ENCODE measurements around the gene RPL22. TPM values are rescaled to one million over a fixed set of nuclear protein-coding genes. Genes with fewer than 3 reads are reported as not detected.

The RPL22 gene
- total and polyA plus RNA-seq, 2 of the 13 experiments (the other 11 are each of a cell fraction or from before 2014, with no cell fraction given): 214 to 545 TPM

GRCh38 chr1:6222636-6223035 lies 23.2 kb upstream of the RPL22 start:
- in situ Hi-C loops (cut with HindIII; ENCODE audit: extremely low pct_ligation_motif_present, low pct_unique_long_range_greater_than_20kb) (no loop called here), intact Hi-C loops (cut with micrococcal nuclease; ENCODE audit: unreplicated experiment) (no loop called here)
- BruUV-seq (replicated peaks): no TSS peak
- Histone ChIP-seq H2AFZ (ENCODE audit: low read length) (no peak overlapping the region), H4K20me1 (ENCODE audit: insufficient read depth, low read length) (no peaks in the 10 kb centered on the region), H3K9ac (ENCODE audit: insufficient read depth, low read depth, low read length) (no peak overlapping the region), H3K36me3 (replicated peaks in 1 of 2; ENCODE audit: control insufficient read depth in 1 of 2, insufficient read depth in 2 of 2, low read length in 2 of 2) (peaks cover 7 to 45% of the 10 kb centered on the region in 2 experiments; a peak in 4 of 5 replicates), H3K27ac (ENCODE audit: extremely low read length, insufficient read depth, low read length) (no peak overlapping the region), H3K4me2 (ENCODE audit: low read depth, low read length) (no peak overlapping the region), H3K79me2 (ENCODE audit: insufficient read depth, low read length) (no peaks in the 10 kb centered on the region), H3K27me3 (ENCODE audit: control insufficient read depth in 1 of 2, insufficient read depth in 2 of 2, low read length in 2 of 2) (no peaks in the 10 kb centered on the region), H3K4me1 (ENCODE audit: insufficient read depth, low read length) (no peaks in the 10 kb centered on the region), H3K4me3 (replicated peaks in 1 of 3; ENCODE audit: insufficient read depth in 1 of 3, low read depth in 2 of 3, low read length in 3 of 3) (no peak overlapping the region), H3K9me3 (ENCODE audit: low read length) (no peaks in the 10 kb centered on the region)
- ATAC-seq (no peak), DNase-seq (ENCODE audit: low spot score) (no peak), FAIRE-seq (no peak)
- 98% methylated on average over 6 of the region's 6 CpGs for WGBS (ENCODE audit: low lambda C conversion rate)
- ChIA-PET POLR2A (interaction anchor here (1.3 kb wide), 1 partner anchor 16 kb away, joined by 3 read pairs; no protein-coding TSS in a partner anchor), CTCF (ENCODE audit: low intra/inter-chr PET ratio, low total read pairs) (no interaction called here)
- no peak for TF ChIP-seq BHLHE40 (IDR thresholded peaks at IDR 0.05; ENCODE audit: low read length)
- TF ChIP-seq TERF1 (CRISPR knock-in tag; IDR thresholded peaks at IDR 0.05): no peak
- no peak for TF ChIP-seq JUND (CRISPR knock-in tag; IDR thresholded peaks at IDR 0.05)

- no peak overlapping the region for H3K4me2 ChIP-seq (ENCODE audit: low read depth, low read length)
- DNase-seq (ENCODE audit: low spot score): no peak
- no peak for ATAC-seq
- ChIA-PET CTCF (ENCODE audit: low intra/inter-chr PET ratio, low total read pairs) (no interaction called here), POLR2A (interaction anchor here (1.3 kb wide), 2 partner anchors 15 to 16 kb away, joined by 3 to 6 read pairs; no protein-coding TSS in a partner anchor)
- no peaks in the 10 kb centered on the region for H3K4me1 ChIP-seq (ENCODE audit: insufficient read depth, low read length)
- BruUV-seq (replicated peaks): no TSS peak
- H3K27me3 ChIP-seq (ENCODE audit: control insufficient read depth in 1 of 2, insufficient read depth in 2 of 2, low read length in 2 of 2): no peaks in the 10 kb centered on the region
- 97% methylated on average over 12 of the region's 12 CpGs for WGBS (ENCODE audit: low lambda C conversion rate)
- H3K4me3 ChIP-seq (replicated peaks in 1 of 3; ENCODE audit: insufficient read depth in 1 of 3, low read depth in 2 of 3, low read length in 3 of 3): no peak overlapping the region
- no peaks in the 10 kb centered on the region for H4K20me1 ChIP-seq (ENCODE audit: insufficient read depth, low read length)
- TF ChIP-seq CBFB (CRISPR knock-in tag; IDR thresholded peaks at IDR 0.05): no peak
- peak; percentile 53 for TF ChIP-seq RBM22 (optimal IDR thresholded peaks at IDR 0.05; ENCODE audit: low read length)
- H3K9me3 ChIP-seq (ENCODE audit: low read length): no peaks in the 10 kb centered on the region
- no peak overlapping the region for H2AFZ ChIP-seq (ENCODE audit: low read length)
- in situ Hi-C loops (cut with HindIII; ENCODE audit: extremely low pct_ligation_motif_present, low pct_unique_long_range_greater_than_20kb) (no loop called here), intact Hi-C loops (cut with micrococcal nuclease; ENCODE audit: unreplicated experiment) (no loop called here)
- no peaks in the 10 kb centered on the region for H3K79me2 ChIP-seq (ENCODE audit: insufficient read depth, low read length)
- no peak overlapping the region for H3K27ac ChIP-seq (ENCODE audit: extremely low read length, insufficient read depth, low read length)
- no peak for FAIRE-seq
- H3K9ac ChIP-seq (ENCODE audit: insufficient read depth, low read depth, low read length): no peak overlapping the region
- H3K36me3 ChIP-seq (replicated peaks in 1 of 2; ENCODE audit: control insufficient read depth in 1 of 2, insufficient read depth in 2 of 2, low read length in 2 of 2): peaks cover 3 to 34% of the 10 kb centered on the region in 2 experiments; a peak in 4 of 5 replicates
These were observed 21.9 kb upstream of the RPL22 start for GRCh38 chr1:6221210-6221784.
